Measurements from ENCODE around the gene BDP1. TPM values are rescaled to one million over a fixed set of nuclear protein-coding genes. Genes with fewer than 3 reads are reported as not detected.
A peak's percentile ranks its signal among the peaks of the same experiment; 100 is the strongest.

The BDP1 gene
- total RNA-seq, 1 experiment from 2014 or later, result 18.4 TPM

DNA sequence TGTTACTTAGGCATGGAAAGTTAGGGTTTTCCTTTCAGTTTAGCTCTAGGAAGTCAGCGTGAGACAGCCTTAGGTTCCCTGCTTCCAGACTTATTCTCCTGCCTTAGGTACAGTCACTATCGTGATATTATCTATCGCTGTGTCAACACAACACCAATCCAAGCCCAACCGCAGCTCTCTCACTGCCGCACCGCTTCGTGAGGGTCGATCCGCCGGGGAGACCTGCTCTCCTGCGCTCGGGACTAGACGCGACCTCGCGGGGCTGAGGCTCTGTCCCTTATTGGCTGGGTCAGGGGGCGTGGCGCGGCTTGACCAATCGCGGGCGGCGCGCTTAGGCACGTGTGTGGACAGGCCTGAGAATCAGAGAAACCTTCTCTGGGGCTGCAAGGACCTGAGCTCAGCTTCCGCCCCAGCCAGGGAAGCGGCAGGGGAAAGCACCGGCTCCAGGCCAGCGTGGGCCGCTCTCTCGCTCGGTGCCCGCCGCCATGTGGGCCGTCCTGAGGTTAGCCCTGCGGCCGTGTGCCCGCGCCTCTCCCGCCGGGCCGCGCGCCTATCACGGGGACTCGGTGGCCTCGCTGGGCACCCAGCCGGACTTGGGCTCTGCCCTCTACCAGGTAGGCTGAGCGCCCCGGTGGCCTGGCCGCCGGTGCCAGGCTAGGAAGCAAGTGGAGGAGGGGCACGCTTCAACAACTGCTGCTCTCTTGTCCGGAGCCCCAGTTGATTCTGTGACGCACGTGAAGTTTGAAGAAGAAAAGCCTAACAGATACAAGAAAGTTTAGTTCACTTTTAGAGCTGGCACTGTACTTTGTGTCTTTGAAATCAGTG is 131.7 kb downstream of the BDP1 start, which contains the start of gene MCCC2:
Gene MCCC2, plus strand, starts transcription at position 400 of the 825 bp plus-strand sequence. Its CDS starts 86 bp downstream, at position 486.
- H3K27me3 ChIP-seq (ENCODE audit: low read length), result no peaks in the 10 kb centered on the region
- POLR2A ChIA-PET (ENCODE audit: unreplicated experiment), result interaction anchor here (0.6 to 1.1 kb wide), 3 partner anchors 13 to 535 kb away, joined by 3 to 6 read pairs (median 4); no protein-coding TSS in a partner anchor
- DNase-seq, result peak; percentile 91
- CTCF ChIA-PET, result interaction anchor here (2.1 kb wide), 1 partner anchor 14 kb away, joined by 13 read pairs; no protein-coding TSS in a partner anchor
- intact Hi-C loops (cut with micrococcal nuclease), result loop anchor here (1.0 to 2.0 kb wide), 2 partner anchors 14 to 27 kb away; no protein-coding TSS in a partner anchor
- H3K4me1 ChIP-seq (ENCODE audit: insufficient read depth, low read length), result peaks cover 20% of the 10 kb centered on the region
- H3F3A ChIP-seq (ENCODE audit: low read length, unreplicated experiment), result no peaks in the 10 kb centered on the region
- TSS peak; percentile 71 for BruUV-seq (replicated peaks)
- H3K9me2 ChIP-seq (replicated peaks; ENCODE audit: low read length), result no peaks in the 10 kb centered on the region
- H3K27ac ChIP-seq (ENCODE audit: low read length), result peak within 1 kb of the TSS; percentile 72
- H3K36me3 ChIP-seq (ENCODE audit: low read depth, low read length), result no peaks in the 10 kb centered on the region
- H3K9ac ChIP-seq (ENCODE audit: low read length), result peak within 1 kb of the TSS; percentile 87
- H2AFZ ChIP-seq (ENCODE audit: low read length), result peak within 1 kb of the TSS; percentile 92
- H4K20me1 ChIP-seq (ENCODE audit: low read length), result no peaks in the 10 kb centered on the region
- peak within 1 kb of the TSS; percentile 79 for H3K4me2 ChIP-seq (ENCODE audit: low read length)
- H3K9me3 ChIP-seq (ENCODE audit: low read length), result no peaks in the 10 kb centered on the region
- H3K79me2 ChIP-seq (ENCODE audit: low read length), result peaks cover 39% of the 10 kb centered on the region
- ATAC-seq, result peak; percentile 99
- TF ChIP-seq, protein P1, sequence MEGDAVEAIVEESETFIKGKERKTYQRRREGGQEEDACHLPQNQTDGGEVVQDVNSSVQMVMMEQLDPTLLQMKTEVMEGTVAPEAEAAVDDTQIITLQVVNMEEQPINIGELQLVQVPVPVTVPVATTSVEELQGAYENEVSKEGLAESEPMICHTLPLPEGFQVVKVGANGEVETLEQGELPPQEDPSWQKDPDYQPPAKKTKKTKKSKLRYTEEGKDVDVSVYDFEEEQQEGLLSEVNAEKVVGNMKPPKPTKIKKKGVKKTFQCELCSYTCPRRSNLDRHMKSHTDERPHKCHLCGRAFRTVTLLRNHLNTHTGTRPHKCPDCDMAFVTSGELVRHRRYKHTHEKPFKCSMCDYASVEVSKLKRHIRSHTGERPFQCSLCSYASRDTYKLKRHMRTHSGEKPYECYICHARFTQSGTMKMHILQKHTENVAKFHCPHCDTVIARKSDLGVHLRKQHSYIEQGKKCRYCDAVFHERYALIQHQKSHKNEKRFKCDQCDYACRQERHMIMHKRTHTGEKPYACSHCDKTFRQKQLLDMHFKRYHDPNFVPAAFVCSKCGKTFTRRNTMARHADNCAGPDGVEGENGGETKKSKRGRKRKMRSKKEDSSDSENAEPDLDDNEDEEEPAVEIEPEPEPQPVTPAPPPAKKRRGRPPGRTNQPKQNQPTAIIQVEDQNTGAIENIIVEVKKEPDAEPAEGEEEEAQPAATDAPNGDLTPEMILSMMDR (conservative IDR thresholded peaks at IDR 0.05; ENCODE audit: low read depth, low read length), result no peak
- H3K4me3 ChIP-seq (ENCODE audit: low read length), result peak within 1 kb of the TSS; percentile 81

DNA sequence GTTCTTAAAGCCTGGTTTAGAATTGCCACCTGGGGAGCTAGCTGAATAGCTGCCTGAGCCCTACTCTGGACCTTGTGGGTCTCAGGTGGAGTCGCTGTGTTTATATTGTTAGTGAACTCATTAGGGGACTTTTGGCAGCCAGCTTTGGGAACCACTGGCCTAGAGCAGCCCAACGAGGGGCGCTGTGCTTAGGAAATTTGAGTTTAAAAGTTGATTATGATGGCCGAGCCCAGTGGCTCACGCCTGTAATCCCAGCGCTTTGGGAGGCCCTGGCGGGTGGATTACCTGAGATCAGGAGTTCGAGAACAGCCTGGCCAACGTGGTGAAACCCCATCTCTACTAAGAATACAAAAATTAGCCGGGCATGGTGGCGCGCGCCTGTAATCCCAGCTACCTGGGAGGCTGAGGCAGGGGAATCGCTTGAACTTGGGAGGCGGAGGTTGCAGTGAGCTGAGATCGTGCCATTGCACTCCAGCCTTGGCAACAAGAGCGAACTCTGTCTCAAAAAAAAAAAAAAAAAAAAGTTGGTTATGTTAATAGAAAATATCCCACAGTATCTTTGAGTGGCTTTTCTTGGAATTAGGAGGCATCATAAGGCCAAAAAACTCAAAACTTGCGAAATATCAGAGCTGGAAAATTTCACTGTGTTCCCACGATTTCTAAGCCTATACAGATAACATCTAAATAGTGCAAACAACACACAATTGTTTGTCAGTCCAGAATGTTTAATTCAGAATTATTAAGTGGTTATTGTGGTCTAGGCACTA is 132.5 kb downstream of the BDP1 start:
- H3K9ac ChIP-seq (ENCODE audit: low read length), result peak overlapping the region; percentile 87
- H2AFZ ChIP-seq (ENCODE audit: low read length), result peak overlapping the region; percentile 92
- no peaks in the 10 kb centered on the region for H3K9me3 ChIP-seq (ENCODE audit: low read length)
- no peaks in the 10 kb centered on the region for H3K9me2 ChIP-seq (replicated peaks; ENCODE audit: low read length)
- no peaks in the 10 kb centered on the region for H3K36me3 ChIP-seq (ENCODE audit: low read depth, low read length)
- H3K4me2 ChIP-seq (ENCODE audit: low read length), result peak overlapping the region; percentile 79
- ATAC-seq (peak; percentile 9), DNase-seq (peak; percentile 1)
- peaks cover 39% of the 10 kb centered on the region for H3K79me2 ChIP-seq (ENCODE audit: low read length)
- intact Hi-C loops (cut with micrococcal nuclease), result loop anchor here (1.0 to 2.0 kb wide), 2 partner anchors 13 to 28 kb away; no protein-coding TSS in a partner anchor
- POLR2A ChIA-PET (ENCODE audit: unreplicated experiment), result interaction anchor here (0.6 to 1.1 kb wide), 3 partner anchors 12 to 535 kb away, joined by 3 to 6 read pairs (median 4); no protein-coding TSS in a partner anchor
- peak overlapping the region; percentile 72 for H3K27ac ChIP-seq (ENCODE audit: low read length)
- BruUV-seq (replicated peaks), result no TSS peak
- no peaks in the 10 kb centered on the region for H3K27me3 ChIP-seq (ENCODE audit: low read length)
- no peaks in the 10 kb centered on the region for H4K20me1 ChIP-seq (ENCODE audit: low read length)
- CTCF ChIA-PET, result interaction anchor here (2.1 kb wide), 1 partner anchor 13 kb away, joined by 13 read pairs; no protein-coding TSS in a partner anchor
- TF ChIP-seq, protein P1 (conservative IDR thresholded peaks at IDR 0.05; ENCODE audit: low read depth, low read length), result no peak
- TF ChIP-seq EZH2phosphoT487 (IDR thresholded peaks at IDR 0.05; ENCODE audit: borderline replicate concordance, low read length), result no peak
- no peak for TF ChIP-seq EZH2 (IDR thresholded peaks at IDR 0.05; ENCODE audit: low read length, unreplicated experiment)
- H3F3A ChIP-seq (ENCODE audit: low read length, unreplicated experiment), result no peaks in the 10 kb centered on the region
- peaks cover 20% of the 10 kb centered on the region for H3K4me1 ChIP-seq (ENCODE audit: insufficient read depth, low read length)
- peak overlapping the region; percentile 81 for H3K4me3 ChIP-seq (ENCODE audit: low read length)
